PC-9 (cell line): ENCODE data around the gene PAPOLA. TPM values are rescaled to one million over a fixed set of nuclear protein-coding genes. Genes with fewer than 3 reads are reported as not detected.

ENCODE experiments used
- BruUV-seq: library from RNA; stranded (reverse); fragments of 400-500 nt; replicated peaks from 2 replicates; lab custom pipeline; 2021; lab: Mats Ljungman, UMichigan
- CTCF ChIA-PET: fragments of 300-600 bp; sonication (Branson Sonifier 250); formaldehyde crosslinking; loops from one replicate; lab custom pipeline; 2022; ENCODE audit warnings: antibody characterized with exemption; lab: Charles Lee
- POLR2A ChIA-PET: fragments of 300-600 bp; sonication (Branson Sonifier 250); formaldehyde crosslinking; loops from one replicate; lab custom pipeline; 2022; ENCODE audit warnings: antibody characterized with exemption; ENCODE audit not compliant: unreplicated experiment; lab: Charles Lee
- DNase-seq, 2 experiments: peaks; one replicate each; pipeline versions ENCODE4 v3.0.0 to v3.0.0-alpha.2; 2015 to 2022; ENCODE audit warnings: mixed read lengths in 1 of 2
- H2AFZ ChIP-seq: fragments of 200-600 bp; sonication (generic); 2 replicates; pipeline ENCODE4 v1.8.1; 2017; ENCODE audit warnings: antibody characterized with exemption
- H3F3A ChIP-seq: fragments of 200-600 bp; sonication (generic); 2 replicates; pipeline ENCODE4 v1.8.1; 2017; ENCODE audit warnings: antibody characterized with exemption, mild to moderate bottlenecking, low read depth; ENCODE audit not compliant: insufficient read depth
- H3K27ac ChIP-seq: fragments of 200-600 bp; sonication (generic); 2 replicates; pipeline ENCODE4 v1.6.1; 2016; ENCODE audit warnings: mixed run types
- H3K27me3 ChIP-seq: fragments of 200-600 bp; sonication (generic); 2 replicates; pipeline ENCODE4 v1.6.1; 2016; ENCODE audit warnings: low read depth, mixed run types; ENCODE audit not compliant: insufficient read depth
- H3K36me3 ChIP-seq: fragments of 200-600 bp; sonication (generic); 2 replicates; pipeline ENCODE4 v1.6.1; 2016; ENCODE audit warnings: low read depth, mixed run types
- H3K4me1 ChIP-seq: fragments of 200-600 bp; sonication (generic); replicated peaks from 2 replicates; pipeline ENCODE4 v1.6.1; 2016; ENCODE audit warnings: mixed run types; ENCODE audit not compliant: insufficient read depth
- H3K4me2 ChIP-seq: fragments of 200-600 bp; sonication (generic); 2 replicates; pipeline ENCODE4 v1.6.1; 2017; ENCODE audit warnings: mixed run types
- H3K4me3 ChIP-seq: fragments of 200-600 bp; sonication (generic); 2 replicates; pipeline ENCODE4 v1.6.1; 2016; ENCODE audit warnings: mixed run types
- H3K79me2 ChIP-seq: fragments of 200-600 bp; sonication (generic); 2 replicates; pipeline ENCODE4 v1.6.1; 2017; ENCODE audit warnings: low read depth, mixed run types
- H3K9me2 ChIP-seq: fragments of 200-600 bp; sonication (generic); 2 replicates; pipeline ENCODE4 v1.8.1; 2017; ENCODE audit warnings: mild to moderate bottlenecking; ENCODE audit not compliant: insufficient read depth
- H3K9me3 ChIP-seq: fragments of 200-600 bp; sonication (generic); 2 replicates; pipeline ENCODE4 v1.8.1; 2016; ENCODE audit warnings: low read depth; ENCODE audit not compliant: insufficient read depth
- H4K20me1 ChIP-seq: fragments of 200-600 bp; sonication (generic); 2 replicates; pipeline ENCODE4 v1.8.1; 2017; ENCODE audit not compliant: insufficient read depth
- CTCF ChIP-seq: fragments of 200-600 bp; sonication (generic); conservative IDR thresholded peaks from 2 replicates; pipeline ENCODE4 v1.6.1; 2017; ENCODE audit warnings: mixed run types, antibody characterized with exemption, mild to moderate bottlenecking, moderate library complexity
- EZH2 ChIP-seq: fragments of 200-600 bp; sonication (generic); IDR thresholded peaks from 2 replicates; pipeline ENCODE4 v1.8.0; 2017; ENCODE audit warnings: antibody characterized with exemption, low read depth
- intact Hi-C: fragments of 100-400 bp; cut with micrococcal nuclease; formaldehyde crosslinking; loops from one replicate; pipeline ENCODE4 v1.10.0; 2022; ENCODE audit not compliant: unreplicated experiment
- total RNA-seq: library from RNA; stranded (reverse); gene quantifications from 2 replicates; pipeline ENCODE4 v1.2.3, GENCODE V29; 2021

The PAPOLA gene
- total RNA-seq, 1 experiment from 2014 or later, result 68.4 TPM

- TF ChIP-seq CTCF, result no peak
- no peak for TF ChIP-seq EZH2
- H3K9me2 ChIP-seq, result no peaks in the 10 kb centered on the region
- no peak overlapping the region for H3K27ac ChIP-seq
- no peak overlapping the region for H3K4me3 ChIP-seq
- H3K4me1 ChIP-seq, result no peaks in the 10 kb centered on the region
- POLR2A ChIA-PET, result no interaction called here
- no peak overlapping the region for H2AFZ ChIP-seq
- DNase-seq, result no peak
- CTCF ChIA-PET, result no interaction called here
- H3K79me2 ChIP-seq, result no peaks in the 10 kb centered on the region
- no TSS peak for BruUV-seq
- H3K36me3 ChIP-seq, result no peaks in the 10 kb centered on the region
- H3F3A ChIP-seq, result no peaks in the 10 kb centered on the region
- no peaks in the 10 kb centered on the region for H3K9me3 ChIP-seq
- no peaks in the 10 kb centered on the region for H4K20me1 ChIP-seq
- no peak overlapping the region for H3K4me2 ChIP-seq
- intact Hi-C loops, result loop anchor here (10.0 kb wide), 1 partner anchor 154 kb away; no protein-coding TSS in a partner anchor
- peaks cover 7% of the 10 kb centered on the region; the same call in 1 of the 2 replicates for H3K27me3 ChIP-seq
These were observed 78.8 kb downstream of the PAPOLA start for GRCh38 chr14:96581026-96581425.

- Histone ChIP-seq H3K9me3 (no peaks in the 10 kb centered on the region), H3K27me3 (peaks cover 7% of the 10 kb centered on the region; the same call in 1 of the 2 replicates), H3K36me3 (no peaks in the 10 kb centered on the region), H3K4me3 (no peak overlapping the region), H4K20me1 (no peaks in the 10 kb centered on the region), H3K27ac (no peak overlapping the region), H2AFZ (no peak overlapping the region), H3F3A (no peaks in the 10 kb centered on the region), H3K9me2 (no peaks in the 10 kb centered on the region), H3K4me1 (no peaks in the 10 kb centered on the region), H3K79me2 (no peaks in the 10 kb centered on the region), H3K4me2 (no peak overlapping the region)
- BruUV-seq, result no TSS peak
- DNase-seq, result no peak
- CTCF ChIA-PET, result no interaction called here
- intact Hi-C loops, result loop anchor here (10.0 kb wide), 1 partner anchor 153 kb away; no protein-coding TSS in a partner anchor
- POLR2A ChIA-PET, result no interaction called here
- TF ChIP-seq EZH2 (no peak), CTCF (no peak)
These were observed 79.7 kb downstream of the PAPOLA start for GRCh38 chr14:96581902-96582301.

- Histone ChIP-seq H3K27me3 (peaks cover 7% of the 10 kb centered on the region; the same call in 1 of the 2 replicates), H3F3A (no peaks in the 10 kb centered on the region), H3K27ac (no peak overlapping the region), H3K9me2 (no peaks in the 10 kb centered on the region), H3K36me3 (no peaks in the 10 kb centered on the region), H3K9me3 (no peaks in the 10 kb centered on the region), H4K20me1 (no peaks in the 10 kb centered on the region), H3K4me3 (no peak overlapping the region), H2AFZ (no peak overlapping the region), H3K4me1 (no peaks in the 10 kb centered on the region), H3K79me2 (no peaks in the 10 kb centered on the region), H3K4me2 (no peak overlapping the region)
- no TSS peak for BruUV-seq
- intact Hi-C loops, result loop anchor here (10.0 kb wide), 1 partner anchor 152 kb away; no protein-coding TSS in a partner anchor
- ChIA-PET POLR2A (no interaction called here), CTCF (no interaction called here)
- no peak for DNase-seq
- TF ChIP-seq EZH2 (no peak), CTCF (no peak)
These were observed 80.3 kb downstream of the PAPOLA start for GRCh38 chr14:96582411-96582961.
